Measurements from ENCODE around the gene SEMA5A.

DNA sequence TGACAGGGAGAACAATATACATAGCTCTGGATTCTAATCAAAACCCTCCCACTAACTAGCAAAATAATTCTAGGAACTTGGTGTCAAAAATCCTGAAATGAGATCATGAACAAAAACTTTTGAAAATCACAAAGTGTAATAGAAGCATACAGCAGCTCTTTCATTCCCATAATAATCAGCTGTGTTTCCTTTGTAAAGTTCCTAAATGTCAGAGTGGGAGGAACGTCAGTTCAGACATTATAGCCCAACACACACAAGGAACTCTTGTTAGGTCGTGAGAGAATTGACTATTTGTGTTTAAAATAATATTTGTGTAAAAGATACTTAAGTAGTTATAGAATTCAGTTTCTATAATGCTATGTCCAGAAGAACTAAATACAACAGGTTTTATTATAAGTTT is 312.8 kb downstream of the SEMA5A start:
- TF ChIP-seq, protein P1, sequence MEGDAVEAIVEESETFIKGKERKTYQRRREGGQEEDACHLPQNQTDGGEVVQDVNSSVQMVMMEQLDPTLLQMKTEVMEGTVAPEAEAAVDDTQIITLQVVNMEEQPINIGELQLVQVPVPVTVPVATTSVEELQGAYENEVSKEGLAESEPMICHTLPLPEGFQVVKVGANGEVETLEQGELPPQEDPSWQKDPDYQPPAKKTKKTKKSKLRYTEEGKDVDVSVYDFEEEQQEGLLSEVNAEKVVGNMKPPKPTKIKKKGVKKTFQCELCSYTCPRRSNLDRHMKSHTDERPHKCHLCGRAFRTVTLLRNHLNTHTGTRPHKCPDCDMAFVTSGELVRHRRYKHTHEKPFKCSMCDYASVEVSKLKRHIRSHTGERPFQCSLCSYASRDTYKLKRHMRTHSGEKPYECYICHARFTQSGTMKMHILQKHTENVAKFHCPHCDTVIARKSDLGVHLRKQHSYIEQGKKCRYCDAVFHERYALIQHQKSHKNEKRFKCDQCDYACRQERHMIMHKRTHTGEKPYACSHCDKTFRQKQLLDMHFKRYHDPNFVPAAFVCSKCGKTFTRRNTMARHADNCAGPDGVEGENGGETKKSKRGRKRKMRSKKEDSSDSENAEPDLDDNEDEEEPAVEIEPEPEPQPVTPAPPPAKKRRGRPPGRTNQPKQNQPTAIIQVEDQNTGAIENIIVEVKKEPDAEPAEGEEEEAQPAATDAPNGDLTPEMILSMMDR (IDR thresholded peaks at IDR 0.05): no peak
- no peak for TF ChIP-seq POLR2A (IDR thresholded peaks at IDR 0.05)
